Rectal smooth muscle tissue (tissue), 1 donor: ENCODE data around the gene PRR18.

Experiments
- H3K27ac ChIP-seq: one replicate; pipeline ENCODE4 v1.7.0; 2013; ENCODE audit warnings: low read depth, low read length, inconsistent platforms
- H3K27me3 ChIP-seq: one replicate; pipeline ENCODE4 v1.7.0; 2013; ENCODE audit warnings: low read length; ENCODE audit not compliant: control insufficient read depth, insufficient read depth
- H3K36me3 ChIP-seq: one replicate; pipeline ENCODE4 v1.7.0; 2013; ENCODE audit warnings: low read length; ENCODE audit not compliant: control insufficient read depth, insufficient read depth
- H3K4me1 ChIP-seq: one replicate; pipeline ENCODE4 v1.7.0; 2013; ENCODE audit warnings: low read length; ENCODE audit not compliant: control insufficient read depth, insufficient read depth
- H3K4me3 ChIP-seq: one replicate; pipeline ENCODE4 v1.7.0; 2013; ENCODE audit warnings: low read length
- H3K9ac ChIP-seq: one replicate; pipeline ENCODE4 v1.7.0; 2013; ENCODE audit warnings: low read length

PRR18 gene

DNA sequence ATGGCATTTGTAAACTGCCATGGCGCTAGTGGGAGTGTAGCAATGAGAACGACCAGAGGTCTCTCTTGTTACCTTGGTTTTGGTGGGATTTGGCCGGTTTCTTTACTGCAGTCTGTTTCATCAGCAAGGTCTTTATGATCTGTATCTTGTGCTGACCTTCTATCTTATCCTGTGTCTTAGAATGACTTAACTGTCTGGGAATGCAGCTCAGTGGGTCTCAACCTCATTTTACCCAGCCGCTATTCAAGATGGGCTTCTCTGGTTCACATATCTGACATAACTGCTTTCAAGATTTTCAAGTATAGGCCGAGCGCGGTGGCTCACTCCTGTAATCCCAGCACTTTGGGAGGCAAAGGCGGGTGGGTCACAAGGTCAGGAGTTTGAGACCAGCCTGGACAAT is 36.0 kb upstream of the PRR18 start:
- Histone ChIP-seq H3K9ac (no peak overlapping the region), H3K27ac (no peak overlapping the region), H3K36me3 (no peaks in the 10 kb centered on the region), H3K4me3 (no peak overlapping the region), H3K27me3 (no peaks in the 10 kb centered on the region), H3K4me1 (peaks cover 4% of the 10 kb centered on the region)

DNA sequence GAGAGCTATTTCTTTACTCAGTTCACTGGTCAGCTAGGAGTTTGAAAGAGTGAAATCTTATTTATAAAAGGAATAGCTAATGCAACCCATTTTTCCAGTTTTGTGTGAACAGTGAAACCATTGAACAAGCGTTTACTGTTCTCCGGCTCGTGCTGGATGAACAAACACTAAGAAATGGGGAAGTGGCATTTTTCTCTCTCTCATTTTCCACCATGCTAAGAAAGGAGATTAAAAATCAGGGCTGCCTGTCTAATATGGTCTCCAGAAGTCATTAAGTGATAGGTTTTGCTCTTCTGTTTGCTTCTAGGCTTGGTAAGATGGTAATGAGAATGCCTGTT is 34.9 kb upstream of the PRR18 start:
- no peaks in the 10 kb centered on the region for H3K36me3 ChIP-seq
- H3K27me3 ChIP-seq: no peaks in the 10 kb centered on the region
- H3K9ac ChIP-seq: peak overlapping the region; percentile 95
- peaks cover 4% of the 10 kb centered on the region for H3K4me1 ChIP-seq
- H3K4me3 ChIP-seq: peak overlapping the region; percentile 96
- H3K27ac ChIP-seq: no peak overlapping the region

DNA sequence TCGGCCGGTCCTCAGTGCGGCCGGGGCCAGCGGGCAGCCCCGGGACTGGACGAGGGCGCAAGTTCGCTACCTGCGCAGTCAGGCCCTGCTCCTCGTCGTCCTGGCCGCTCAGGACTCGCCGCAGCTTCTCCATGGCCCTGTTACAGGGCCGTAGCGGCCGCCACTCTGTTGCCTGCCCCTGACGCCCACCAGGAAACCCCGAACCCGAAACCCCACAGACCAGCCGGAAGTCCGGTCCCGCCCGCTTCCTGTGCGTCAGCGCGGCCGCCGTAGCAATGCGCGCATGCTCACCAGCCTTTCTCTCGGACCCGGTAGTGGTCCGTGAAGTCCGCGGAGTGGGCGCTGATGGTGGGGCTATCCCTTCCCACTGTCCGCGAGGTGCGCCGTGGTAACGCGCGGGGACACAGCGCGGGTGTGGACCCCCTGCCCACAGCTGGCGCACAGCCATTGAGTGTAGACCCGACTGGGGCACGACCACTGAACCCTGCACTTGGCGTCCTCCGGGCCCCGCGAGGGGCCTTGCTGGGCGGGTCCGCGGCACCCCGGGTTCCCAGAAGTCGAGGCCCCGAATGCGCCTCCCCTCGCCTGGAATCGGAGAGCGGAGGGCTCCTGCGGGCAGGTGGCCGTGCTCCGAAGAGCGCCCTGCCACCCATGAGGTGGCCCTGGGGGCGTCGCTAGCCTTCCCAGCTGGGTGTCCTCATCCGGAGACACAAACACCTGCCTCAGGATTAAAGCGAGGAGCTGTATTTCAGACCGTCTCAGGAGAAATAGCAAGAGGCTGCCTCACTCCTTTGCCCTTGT is 34.4 kb upstream of the PRR18 start, which contains the start of gene SFT2D1:
TSS of gene SFT2D1 (minus strand) at position 197 of the 801 bp plus-strand sequence. CDS start at position 133, 64 bp downstream.
- Histone ChIP-seq H3K4me1 (peaks cover 4% of the 10 kb centered on the region), H3K36me3 (no peaks in the 10 kb centered on the region), H3K27me3 (no peaks in the 10 kb centered on the region), H3K9ac (peak within 1 kb of the TSS; percentile 95), H3K27ac (peak within 1 kb of the TSS; percentile 85), H3K4me3 (peak within 1 kb of the TSS; percentile 96)

DNA sequence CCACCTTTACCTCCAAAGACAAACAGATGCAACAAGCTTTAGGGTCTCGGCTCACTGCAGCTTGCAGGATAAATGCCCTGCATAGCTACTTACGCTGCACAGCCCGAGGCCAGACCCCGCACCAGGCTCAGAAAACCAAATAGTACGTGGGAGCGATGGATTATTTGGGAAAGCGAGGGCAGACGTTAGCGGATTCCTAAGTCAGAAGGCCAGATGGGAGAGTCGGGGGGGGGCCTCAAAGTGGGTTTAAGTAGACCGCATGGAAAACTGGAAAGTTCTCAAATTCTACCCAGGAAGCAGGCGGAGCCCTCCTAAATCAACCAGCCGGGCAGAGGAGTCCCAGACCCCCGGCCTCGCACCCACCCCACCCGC is 33.8 kb upstream of the PRR18 start:
- Histone ChIP-seq H3K4me1 (peaks cover 4% of the 10 kb centered on the region), H3K36me3 (no peaks in the 10 kb centered on the region), H3K9ac (peak overlapping the region; percentile 95), H3K4me3 (peak overlapping the region; percentile 96), H3K27ac (peak overlapping the region; percentile 85), H3K27me3 (no peaks in the 10 kb centered on the region)

DNA sequence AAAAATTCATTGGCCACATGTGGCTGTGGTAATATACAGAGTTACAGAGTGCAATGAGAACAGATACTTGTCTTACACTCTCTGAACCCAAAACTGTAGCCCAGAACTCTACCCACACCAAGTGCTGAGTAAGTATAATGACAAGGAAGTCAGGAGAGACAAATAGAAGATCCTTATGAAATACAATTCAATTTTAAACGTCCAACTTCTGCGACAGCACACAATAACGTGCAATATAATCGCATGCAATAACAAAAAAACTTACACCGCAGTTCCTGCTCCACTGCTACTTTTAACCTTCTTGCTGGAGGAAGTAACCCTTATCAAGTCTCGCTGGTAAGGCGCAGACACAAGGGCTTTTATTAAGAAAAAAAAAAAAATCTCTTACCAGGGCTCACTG is 33.3 kb upstream of the PRR18 start:
- Histone ChIP-seq H3K4me3 (peak overlapping the region; percentile 96), H3K27ac (no peak overlapping the region), H3K36me3 (no peaks in the 10 kb centered on the region), H3K4me1 (peaks cover 4% of the 10 kb centered on the region), H3K9ac (no peak overlapping the region), H3K27me3 (no peaks in the 10 kb centered on the region)

DNA sequence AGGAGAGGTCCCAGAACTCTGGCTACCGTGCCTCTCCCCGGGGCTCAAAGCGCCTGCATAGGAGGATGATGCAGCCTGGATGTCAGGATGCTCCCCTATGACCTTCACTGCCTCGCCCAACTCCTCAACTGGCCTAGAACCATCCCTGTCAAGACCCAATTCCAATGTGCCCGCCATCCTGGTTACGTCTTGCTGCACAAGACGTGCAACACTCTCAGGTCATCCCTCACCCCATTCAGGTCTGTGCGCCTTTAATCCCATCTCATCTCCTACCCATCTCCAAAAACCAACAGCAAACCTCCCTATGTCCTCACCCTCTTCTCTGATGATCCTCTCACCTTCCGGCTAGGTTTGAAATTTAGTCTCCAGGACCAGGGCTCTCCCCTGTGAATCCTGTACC is 30.7 kb upstream of the PRR18 start:
- Histone ChIP-seq H3K27ac (no peak overlapping the region), H3K27me3 (no peaks in the 10 kb centered on the region), H3K9ac (no peak overlapping the region), H3K4me3 (no peak overlapping the region), H3K36me3 (no peaks in the 10 kb centered on the region), H3K4me1 (peaks cover 4% of the 10 kb centered on the region)

DNA sequence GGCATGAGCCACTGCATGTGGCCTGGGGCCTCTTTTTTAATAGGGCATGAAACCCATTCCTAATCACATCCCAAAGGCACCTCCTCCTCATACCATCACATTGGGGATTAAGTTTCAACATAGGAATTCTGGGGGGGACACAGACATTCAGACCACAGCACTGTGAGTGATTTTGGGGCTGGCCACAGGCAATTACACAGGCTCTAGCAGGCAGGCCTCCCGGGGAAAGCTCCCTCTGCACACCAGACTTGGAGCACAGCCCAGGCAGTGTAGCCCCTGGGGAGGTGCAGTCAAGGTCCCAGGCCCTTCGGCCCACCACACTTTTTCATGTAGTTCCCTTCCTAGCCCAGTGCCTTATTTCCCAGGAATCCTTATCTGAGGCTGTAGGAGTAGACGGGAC is 28.7 kb upstream of the PRR18 start:
- Histone ChIP-seq H3K4me3 (no peak overlapping the region), H3K9ac (no peak overlapping the region), H3K36me3 (no peaks in the 10 kb centered on the region), H3K4me1 (no peaks in the 10 kb centered on the region), H3K27ac (no peak overlapping the region), H3K27me3 (no peaks in the 10 kb centered on the region)

DNA sequence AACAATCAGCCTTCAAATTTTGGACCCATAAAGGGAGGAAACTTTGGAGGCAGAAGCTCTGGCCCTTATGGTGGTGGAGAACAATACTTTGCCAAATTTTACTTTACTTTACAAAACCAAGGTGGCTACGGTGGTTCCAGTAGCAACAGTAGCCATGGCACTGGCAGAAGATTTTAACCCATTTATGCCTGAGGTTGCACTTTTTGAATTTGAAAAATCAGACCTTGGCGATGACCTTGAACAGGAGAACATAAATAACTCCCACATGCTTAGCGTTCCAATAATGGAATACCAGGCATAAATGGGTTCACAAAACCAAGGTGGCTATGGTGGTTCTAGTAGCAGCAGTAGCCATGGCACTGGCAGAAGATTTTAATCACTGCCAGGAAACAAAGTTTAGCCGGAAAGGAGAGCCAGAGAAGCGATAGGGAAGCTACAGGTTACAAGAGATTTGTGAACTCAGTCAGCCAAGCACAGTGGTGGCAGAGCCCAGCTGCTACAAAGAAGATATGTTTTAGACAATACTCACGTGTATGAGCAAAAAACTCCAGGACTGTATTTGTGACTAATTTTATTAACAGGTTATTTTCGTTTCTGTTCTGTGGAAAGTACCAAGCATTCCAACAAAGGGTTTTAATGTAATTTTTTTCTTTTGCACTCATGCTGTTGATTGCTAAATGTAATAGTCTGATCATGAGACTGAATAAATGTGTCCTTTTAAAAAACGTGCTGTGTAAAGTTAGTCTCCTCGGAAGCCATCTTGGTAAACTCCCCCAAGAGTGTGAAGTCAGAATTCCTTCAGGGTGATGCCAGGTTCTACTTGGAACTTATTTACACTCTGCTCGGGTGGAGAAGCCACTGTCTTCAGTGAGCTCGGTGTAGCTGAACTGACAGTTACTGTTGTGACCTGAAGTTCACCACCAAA is 27.4 kb upstream of the PRR18 start:
- Histone ChIP-seq H3K4me1 (no peaks in the 10 kb centered on the region), H3K4me3 (no peak overlapping the region), H3K27me3 (no peaks in the 10 kb centered on the region), H3K9ac (no peak overlapping the region), H3K36me3 (no peaks in the 10 kb centered on the region), H3K27ac (no peak overlapping the region)

DNA sequence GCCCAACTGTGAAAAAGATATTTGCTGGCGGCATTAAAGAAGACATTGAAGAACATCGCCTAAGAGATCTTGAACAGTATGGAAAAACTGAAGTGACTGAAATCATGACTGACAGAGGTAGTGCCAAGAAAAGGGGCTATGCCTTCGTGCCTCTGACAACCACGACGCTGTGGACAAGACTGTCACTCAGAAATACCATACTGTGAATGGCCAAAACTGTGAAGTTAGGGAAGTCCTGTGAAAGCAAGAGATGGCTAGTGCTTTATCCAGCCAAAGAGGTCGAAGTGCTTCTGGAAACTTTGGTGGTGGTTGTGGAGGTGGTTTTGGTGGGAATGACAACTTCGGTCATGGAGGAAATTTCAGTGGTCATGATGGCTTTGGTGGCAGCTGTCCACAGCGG is 26.7 kb upstream of the PRR18 start:
- Histone ChIP-seq H3K4me3 (no peak overlapping the region), H3K36me3 (no peaks in the 10 kb centered on the region), H3K27me3 (no peaks in the 10 kb centered on the region), H3K9ac (no peak overlapping the region), H3K4me1 (no peaks in the 10 kb centered on the region), H3K27ac (no peak overlapping the region)

DNA sequence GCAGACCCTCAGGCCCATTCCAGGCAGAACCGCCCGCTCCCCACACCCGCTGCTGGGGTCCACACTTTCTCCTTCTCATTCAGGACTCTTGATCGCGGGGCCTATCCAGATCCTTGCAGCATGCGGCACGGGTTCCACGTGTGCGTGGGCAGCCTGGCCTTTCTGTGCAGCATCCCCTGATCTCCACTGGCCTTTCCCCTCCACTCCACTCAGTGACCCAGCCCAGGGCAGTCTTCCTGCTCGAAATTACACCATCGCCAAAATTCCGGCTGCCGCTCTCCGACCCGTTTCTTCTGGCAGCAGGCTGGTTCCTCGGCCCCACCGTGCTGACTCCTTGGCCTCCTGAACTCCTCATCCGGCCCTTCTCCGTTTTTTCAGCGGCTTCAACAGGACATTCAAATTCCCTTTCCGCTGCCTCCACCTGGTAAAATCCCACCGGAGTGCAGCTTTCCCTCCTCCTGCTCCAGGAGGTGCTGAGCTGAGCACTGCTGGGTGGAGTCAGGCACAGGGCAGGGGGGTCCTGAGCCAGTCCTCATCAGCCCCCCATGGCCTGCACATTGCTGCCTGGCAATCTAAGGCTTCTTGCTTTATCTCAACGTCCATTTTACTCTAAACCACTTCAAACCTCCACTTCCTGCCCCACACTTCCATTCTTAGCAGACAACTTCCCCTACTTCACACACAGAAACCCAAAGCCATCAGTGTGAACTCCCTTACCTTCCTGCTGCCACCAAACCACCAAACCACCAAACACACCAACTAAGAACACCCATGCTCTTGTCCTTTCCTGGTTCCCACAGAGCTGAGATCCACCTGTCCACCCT is 25.2 kb upstream of the PRR18 start:
- peak overlapping the region; percentile 18 for H3K4me3 ChIP-seq
- H3K36me3 ChIP-seq: no peaks in the 10 kb centered on the region
- no peak overlapping the region for H3K27ac ChIP-seq
- H3K27me3 ChIP-seq: no peaks in the 10 kb centered on the region
- no peaks in the 10 kb centered on the region for H3K4me1 ChIP-seq
- no peak overlapping the region for H3K9ac ChIP-seq

DNA sequence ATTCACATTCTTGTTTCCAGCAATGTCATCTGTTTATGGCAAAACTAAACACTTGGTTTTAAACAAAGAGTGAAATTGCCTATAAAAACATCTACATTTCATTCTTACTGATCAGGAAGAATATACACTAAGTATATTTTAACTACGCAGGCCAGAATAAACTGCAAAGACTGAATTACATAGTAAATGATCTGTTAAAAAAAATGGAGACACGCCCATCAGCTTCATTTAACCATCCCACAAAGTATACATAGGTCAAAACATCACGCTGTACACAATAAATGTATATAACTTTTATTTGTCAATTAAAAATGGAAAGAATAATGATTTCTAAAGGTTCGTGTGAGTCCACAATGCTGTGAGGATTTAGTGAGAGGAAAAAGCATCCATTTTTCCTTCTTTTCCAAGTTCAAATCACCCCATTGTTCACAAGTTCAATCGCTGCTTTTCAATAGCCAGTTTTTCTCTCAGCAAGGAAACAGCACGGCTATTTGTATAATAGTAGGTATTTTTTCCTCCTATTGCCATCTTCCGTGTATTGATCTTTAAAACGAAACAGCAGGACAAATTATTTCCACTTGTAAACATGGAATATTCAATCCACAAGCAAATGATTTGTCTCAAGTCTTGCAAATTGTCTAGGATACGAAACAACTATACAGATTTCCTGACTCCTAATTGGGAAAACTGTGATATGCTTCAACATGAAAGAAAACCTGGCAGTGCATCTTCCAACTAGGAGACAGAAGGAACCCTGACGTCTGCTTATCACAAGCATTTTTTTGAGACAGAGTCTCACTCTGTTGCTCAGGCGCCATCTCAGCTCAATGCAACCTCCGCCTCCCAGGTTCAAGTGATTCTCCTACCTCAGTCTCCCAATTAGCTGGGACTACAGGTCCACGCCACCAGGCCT is 23.6 kb upstream of the PRR18 start:
- H3K9ac ChIP-seq: no peak overlapping the region
- H3K36me3 ChIP-seq: no peaks in the 10 kb centered on the region

More for the DNA sequence above, 23.6 kb upstream of the PRR18 start:
- no peaks in the 10 kb centered on the region for H3K4me1 ChIP-seq
- H3K27me3 ChIP-seq: no peaks in the 10 kb centered on the region
- H3K4me3 ChIP-seq: no peak overlapping the region
- H3K27ac ChIP-seq: no peak overlapping the region
